Ascending aorta (tissue), 2 donors: Measurements from ENCODE around the gene JMJD7. TPM values are rescaled to one million over a fixed set of nuclear protein-coding genes. Genes with fewer than 3 reads are reported as not detected.
"Not testable (repeated sequence)": the region's sequence is repeated elsewhere in the genome, so short reads cannot be mapped to it uniquely, and the experiment has no call there.

ENCODE experiments used
- DNase-seq, 2 donors: peaks; one replicate each; pipeline ENCODE4 v3.0.0-alpha.2; 2019; ENCODE audit warnings: low spot score in 2 of 2
- H3K27ac ChIP-seq, 2 donors: fragments of 200-600 bp; sonication (generic); one replicate each; pipeline ENCODE4 v1.5.1; 2016 to 2017; ENCODE audit warnings: mild to moderate bottlenecking in 1 of 2
- H3K27me3 ChIP-seq: fragments of 200-600 bp; sonication (generic); one replicate; pipeline ENCODE4 v1.5.1; 2017
- H3K36me3 ChIP-seq, 2 donors: fragments of 200-600 bp; sonication (generic); one replicate each; pipeline ENCODE4 v1.5.1; 2016
- H3K4me1 ChIP-seq, 2 donors: fragments of 200-600 bp; sonication (generic); one replicate each; pipeline ENCODE4 v1.5.1; 2016 to 2017; ENCODE audit warnings: mild to moderate bottlenecking in 1 of 2
- H3K4me3 ChIP-seq, 2 donors: fragments of 200-600 bp; sonication (generic); one replicate each; pipeline ENCODE4 v1.5.1; 2016 to 2017; ENCODE audit warnings: mild to moderate bottlenecking in 1 of 2
- H3K9me3 ChIP-seq, 2 donors: fragments of 200-600 bp; sonication (generic); one replicate each; pipeline ENCODE4 v1.5.1; 2016
- intact Hi-C: fragments of 100-400 bp; cut with DNase I; formaldehyde crosslinking; loops from one replicate; pipeline ENCODE4 v1.15.1; 2023
- total RNA-seq: library from RNA; depleted of rRNA; stranded (reverse); fragments of >200 nt; gene quantifications from one replicate; pipeline ENCODE4 v1.1.0, GENCODE V29; 2016
- TF ChIP-seq, protein P1 (sequence below), 3 experiments: fragments of 200-600 bp in 2 of 3; fragments of 450-650 bp in 1 of 3; sonication (generic) in 2 of 3; IDR thresholded peaks; one replicate each; pipeline ENCODE4 v1.5.1; 2016 to 2019; ENCODE audit warnings: antibody characterized with exemption in 3 of 3, mild to moderate bottlenecking in 1 of 3, moderate library complexity in 1 of 3

The JMJD7 gene
- total RNA-seq, 1 donor from 2014 or later, result 16.4 TPM

DNA sequence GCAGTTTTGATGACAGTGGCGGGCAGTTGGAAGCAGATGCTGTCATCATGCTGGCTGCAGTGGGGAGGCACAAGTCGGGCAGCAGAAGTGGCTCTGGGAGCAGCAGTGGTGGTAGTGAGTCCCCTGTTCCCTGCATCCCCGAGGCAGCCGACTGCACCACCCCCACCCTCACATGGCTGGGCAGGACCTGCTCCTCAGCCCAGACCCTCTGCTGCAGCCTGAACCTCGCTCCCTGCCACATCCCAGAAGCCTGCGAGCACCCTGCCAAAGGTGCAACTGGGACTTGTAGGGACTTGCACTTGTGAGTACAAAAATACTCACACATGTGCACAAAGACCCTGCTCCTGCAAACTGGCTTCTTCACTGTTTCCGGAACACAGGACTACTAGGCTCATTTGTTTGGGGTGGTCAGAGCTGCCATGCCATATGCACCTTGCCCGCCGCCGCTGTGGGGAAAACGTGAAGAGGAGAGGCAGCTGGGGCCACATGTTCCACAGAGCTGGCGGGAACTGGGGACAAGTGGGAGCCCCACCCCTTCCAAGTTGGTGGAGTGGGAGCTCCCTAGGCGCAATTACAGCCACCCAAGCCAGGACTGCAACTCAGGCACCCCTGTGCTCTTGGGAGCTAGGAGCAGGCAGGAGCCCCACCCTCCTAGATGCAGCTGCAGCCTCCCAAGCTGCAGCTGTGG, 2.2 kb downstream of the JMJD7 start:
- DNase-seq, result no peak
- intact Hi-C loops, result loop anchor here (2.0 to 10.0 kb wide), 5 partner anchors 72 to 442 kb away; partner anchors contain the start of genes EHD4, GANC, TMEM87A and TYRO3
- Histone ChIP-seq H3K9me3 (no peaks in the 10 kb centered on the region), H3K4me1 (peaks cover 5 to 22% of the 10 kb centered on the region in 2 donors), H3K4me3 (no peak overlapping the region), H3K36me3 (peaks cover 0 to 17% of the 10 kb centered on the region in 2 donors), H3K27ac (no peak overlapping the region), H3K27me3 (no peaks in the 10 kb centered on the region)
- TF ChIP-seq, protein P1, sequence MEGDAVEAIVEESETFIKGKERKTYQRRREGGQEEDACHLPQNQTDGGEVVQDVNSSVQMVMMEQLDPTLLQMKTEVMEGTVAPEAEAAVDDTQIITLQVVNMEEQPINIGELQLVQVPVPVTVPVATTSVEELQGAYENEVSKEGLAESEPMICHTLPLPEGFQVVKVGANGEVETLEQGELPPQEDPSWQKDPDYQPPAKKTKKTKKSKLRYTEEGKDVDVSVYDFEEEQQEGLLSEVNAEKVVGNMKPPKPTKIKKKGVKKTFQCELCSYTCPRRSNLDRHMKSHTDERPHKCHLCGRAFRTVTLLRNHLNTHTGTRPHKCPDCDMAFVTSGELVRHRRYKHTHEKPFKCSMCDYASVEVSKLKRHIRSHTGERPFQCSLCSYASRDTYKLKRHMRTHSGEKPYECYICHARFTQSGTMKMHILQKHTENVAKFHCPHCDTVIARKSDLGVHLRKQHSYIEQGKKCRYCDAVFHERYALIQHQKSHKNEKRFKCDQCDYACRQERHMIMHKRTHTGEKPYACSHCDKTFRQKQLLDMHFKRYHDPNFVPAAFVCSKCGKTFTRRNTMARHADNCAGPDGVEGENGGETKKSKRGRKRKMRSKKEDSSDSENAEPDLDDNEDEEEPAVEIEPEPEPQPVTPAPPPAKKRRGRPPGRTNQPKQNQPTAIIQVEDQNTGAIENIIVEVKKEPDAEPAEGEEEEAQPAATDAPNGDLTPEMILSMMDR (IDR thresholded peaks at IDR 0.05), result no peak

DNA sequence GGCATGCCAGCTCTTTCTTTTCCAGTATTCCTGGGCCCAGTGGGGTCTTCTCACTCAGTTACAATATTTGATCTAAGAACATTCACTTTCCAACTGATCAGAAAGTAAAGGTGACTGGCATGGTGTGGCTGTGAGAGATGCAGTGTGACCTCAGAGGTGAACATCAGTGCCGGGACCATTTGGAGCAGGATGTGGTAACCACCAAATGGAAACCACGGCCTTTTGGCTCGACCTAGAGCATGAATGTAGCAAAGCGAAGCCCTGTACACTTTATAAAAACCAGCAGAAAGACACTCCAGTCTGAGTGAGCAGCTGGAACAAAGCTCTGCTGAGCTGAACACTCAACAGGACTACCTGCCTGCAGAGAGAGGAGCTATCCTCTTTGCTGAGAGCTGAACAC, 3.4 kb downstream of the JMJD7 start:
- H3K27ac ChIP-seq, H3K9me3 ChIP-seq, H3K27me3 ChIP-seq, intact Hi-C loops, H3K4me3 ChIP-seq, DNase-seq: not testable (repeated sequence)
- Histone ChIP-seq H3K36me3 (peaks cover 0 to 21% of the 10 kb centered on the region in 2 donors), H3K4me1 (peaks cover 5 to 22% of the 10 kb centered on the region in 2 donors)

DNA sequence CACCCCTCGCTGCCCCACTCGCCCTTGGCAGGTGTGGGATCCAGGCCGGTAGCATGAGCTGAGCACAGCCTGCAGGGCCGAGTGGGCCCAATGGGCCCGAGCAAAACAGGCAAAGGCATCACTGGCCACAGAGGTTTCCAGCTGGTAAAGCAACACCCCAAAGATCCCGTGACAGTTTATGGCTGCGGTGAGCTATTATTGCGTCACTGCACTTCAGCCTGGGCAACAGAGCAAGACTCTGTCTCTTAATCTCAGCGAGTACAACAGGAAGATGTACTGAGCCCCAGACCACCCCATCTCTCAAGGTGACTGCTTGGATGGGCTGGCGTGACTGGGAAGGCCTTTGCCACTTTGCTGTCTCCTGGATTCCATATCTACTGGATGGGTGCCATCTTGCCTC, 4.3 kb downstream of the JMJD7 start:
- H3K4me3 ChIP-seq, result no peak overlapping the region
- no peak overlapping the region for H3K27ac ChIP-seq
- intact Hi-C loops, result no loop called here
- no peak for DNase-seq
- peaks cover 4 to 20% of the 10 kb centered on the region in 2 donors for H3K4me1 ChIP-seq
- H3K36me3 ChIP-seq, result peaks cover 2 to 27% of the 10 kb centered on the region in 2 donors
- no peaks in the 10 kb centered on the region for H3K9me3 ChIP-seq
- H3K27me3 ChIP-seq, result no peaks in the 10 kb centered on the region
- TF ChIP-seq, protein P1 (IDR thresholded peaks at IDR 0.05), result no peak

DNA sequence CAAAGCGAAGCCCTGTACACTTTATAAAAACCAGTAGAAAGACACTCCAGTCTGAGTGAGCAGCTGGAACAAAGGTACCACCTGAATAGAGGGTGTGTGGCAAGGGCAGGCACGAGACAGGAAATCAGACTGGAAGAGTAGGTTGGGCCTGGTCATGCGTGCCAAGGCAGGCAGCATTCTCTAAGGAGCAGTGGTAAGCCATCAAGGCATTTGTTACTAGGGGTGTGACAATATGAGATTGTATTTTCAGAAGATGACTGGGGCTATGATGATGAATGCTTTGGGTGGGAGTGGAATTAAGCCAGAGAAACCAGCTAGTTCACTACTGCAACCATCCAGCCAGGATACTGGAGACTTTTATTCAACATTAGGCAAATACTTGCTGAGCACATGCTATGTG, 5.0 kb downstream of the JMJD7 start:
- no peak for DNase-seq
- Histone ChIP-seq H3K36me3 (peaks cover 3 to 27% of the 10 kb centered on the region in 2 donors), H3K4me1 (peaks cover 0 to 18% of the 10 kb centered on the region in 2 donors), H3K9me3 (no peaks in the 10 kb centered on the region), H3K27ac (no peak overlapping the region), H3K4me3 (no peak overlapping the region), H3K27me3 (no peaks in the 10 kb centered on the region)
- TF ChIP-seq, protein P1 (IDR thresholded peaks at IDR 0.05), result no peak
- intact Hi-C loops, result no loop called here

DNA sequence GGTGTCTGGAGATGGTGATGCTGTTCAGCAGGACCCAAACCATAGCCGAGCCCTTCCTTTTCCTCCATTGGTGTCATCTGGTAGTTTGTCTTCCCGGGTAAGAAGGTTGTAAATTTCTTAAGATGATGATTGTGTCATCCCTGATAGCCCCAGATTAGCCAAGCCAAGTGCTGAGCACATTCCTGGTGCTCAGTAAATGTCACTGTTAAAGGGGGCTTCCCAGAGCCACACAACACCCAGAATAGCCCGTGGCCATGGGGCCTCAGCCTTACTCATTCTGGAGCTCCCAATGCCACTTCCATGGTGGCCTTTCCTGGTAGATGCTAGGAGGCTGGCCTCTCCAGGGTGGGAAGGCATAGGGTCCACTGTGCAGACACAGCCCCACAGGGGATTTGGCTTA, 6.2 kb downstream of the JMJD7 start:
- TF ChIP-seq, protein P1 (IDR thresholded peaks at IDR 0.05), result no peak
- no peaks in the 10 kb centered on the region for H3K9me3 ChIP-seq
- H3K27me3 ChIP-seq, result no peaks in the 10 kb centered on the region
- peaks cover 3 to 27% of the 10 kb centered on the region in 2 donors for H3K36me3 ChIP-seq
- H3K4me1 ChIP-seq, result peaks cover 0 to 14% of the 10 kb centered on the region in 2 donors
- DNase-seq, result no peak
- no peak overlapping the region for H3K4me3 ChIP-seq
- no peak overlapping the region for H3K27ac ChIP-seq
- intact Hi-C loops, result no loop called here

DNA sequence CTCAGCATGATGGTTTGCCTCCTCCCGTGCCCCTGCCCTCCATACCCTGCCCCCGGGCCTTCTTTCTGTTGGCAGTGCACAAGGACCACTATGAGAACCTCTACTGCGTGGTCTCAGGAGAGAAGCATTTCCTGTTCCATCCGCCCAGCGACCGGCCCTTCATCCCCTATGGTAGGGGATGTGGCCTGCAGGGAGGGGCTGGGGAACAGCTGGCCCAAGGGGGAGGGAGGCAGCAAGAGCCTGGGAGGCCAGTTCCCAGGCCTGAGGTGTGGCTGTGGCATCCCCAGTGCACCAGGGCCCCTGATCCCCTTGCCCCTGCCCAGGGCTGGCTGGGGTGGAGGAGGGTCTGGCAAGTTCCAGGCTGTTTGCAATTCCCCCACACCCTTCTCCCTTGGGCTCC, 8.2 kb downstream of the JMJD7 start:
- Histone ChIP-seq H3K4me1 (no peaks in the 10 kb centered on the region), H3K4me3 (no peak overlapping the region), H3K27ac (no peak overlapping the region), H3K27me3 (no peaks in the 10 kb centered on the region), H3K36me3 (peaks cover 10 to 35% of the 10 kb centered on the region in 2 donors), H3K9me3 (no peaks in the 10 kb centered on the region)
- intact Hi-C loops, result no loop called here
- DNase-seq, result no peak
- TF ChIP-seq, protein P1 (IDR thresholded peaks at IDR 0.05), result no peak
